BJ (cell line): ENCODE data around the gene LRP8. TPM values are rescaled to one million over a fixed set of nuclear protein-coding genes. Genes with fewer than 3 reads are reported as not detected.

Experiments
- CTCF ChIA-PET: fragments of 350-600 bp; formaldehyde crosslinking; extraction: SDS; loops from one replicate; lab custom pipeline; 2021; ENCODE audit warnings: antibody characterized with exemption, inconsistent platforms; lab: Yijun Ruan, JAX
- POLR2A ChIA-PET: fragments of 300-600 bp; sonication (Branson Sonifier 250); formaldehyde crosslinking; extraction: SDS; loops from one replicate; lab custom pipeline; 2021; ENCODE audit warnings: antibody characterized with exemption; lab: Charles Lee
- DNase-seq: peaks from one replicate; pipeline ENCODE4 v3.0.0-alpha.2; 2011; ENCODE audit warnings: low read depth
- H3K27me3 ChIP-seq: 2 replicates; pipeline ENCODE4 v1.6.0; 2011; ENCODE audit warnings: low read length; ENCODE audit not compliant: control insufficient read depth, insufficient read depth
- H3K36me3 ChIP-seq: 2 replicates; pipeline ENCODE4 v1.5.1; 2011; ENCODE audit warnings: low read length; ENCODE audit not compliant: control insufficient read depth, insufficient read depth
- H3K4me3 ChIP-seq: 2 replicates; pipeline ENCODE4 v1.5.1; 2011; ENCODE audit warnings: low read depth, mild to moderate bottlenecking, control low read depth, low read length
- CTCF ChIP-seq: IDR thresholded peaks from 2 replicates; pipeline ENCODE4 v1.5.1; 2011; ENCODE audit warnings: low read depth, mild to moderate bottlenecking, control low read depth, inconsistent platforms, low read length, moderate library complexity; ENCODE audit not compliant: insufficient read depth
- polyA plus RNA-seq: library from polyadenylated mRNA; depleted of rRNA; stranded (reverse); fragments of >200 nt; gene quantifications from 2 replicates; pipeline ENCODE4 v1.2.3, GENCODE V29; 2011

LRP8 gene
- polyA plus RNA-seq, 1 experiment = 18.2 TPM

GRCh38 chr1:53369761-53370160 lies 41.9 kb upstream of the LRP8 start:
- Histone ChIP-seq H3K27me3 (peaks cover 9% of the 10 kb centered on the region; the same call in 1 of the 2 replicates), H3K36me3 (no peaks in the 10 kb centered on the region), H3K4me3 (no peak overlapping the region)
- CTCF ChIA-PET = interaction anchor here (1.1 kb wide), 1 partner anchor 92 kb away, joined by 5 read pairs; no protein-coding TSS in a partner anchor
- POLR2A ChIA-PET = no interaction called here
- no peak for DNase-seq
- TF ChIP-seq CTCF = no peak

- CTCF ChIA-PET = interaction anchor here (1.1 kb wide), 1 partner anchor 91 kb away, joined by 5 read pairs; no protein-coding TSS in a partner anchor
- no peak for TF ChIP-seq CTCF
- DNase-seq = no peak
- POLR2A ChIA-PET = no interaction called here
- no peaks in the 10 kb centered on the region for H3K36me3 ChIP-seq
- H3K4me3 ChIP-seq = no peak overlapping the region
- H3K27me3 ChIP-seq = peaks cover 9% of the 10 kb centered on the region; the same call in 1 of the 2 replicates
Observed at GRCh38 chr1:53369034-53369750, 41.3 kb upstream of the LRP8 start.

GRCh38 chr1:53368314-53369033 lies 40.6 kb upstream of the LRP8 start:
- no peak for DNase-seq
- no peak for TF ChIP-seq CTCF
- ChIA-PET CTCF (interaction anchor here (1.1 to 1.6 kb wide), 2 partner anchors 48 to 91 kb away, joined by 4 to 5 read pairs; no protein-coding TSS in a partner anchor), POLR2A (no interaction called here)
- Histone ChIP-seq H3K4me3 (no peak overlapping the region), H3K27me3 (peaks cover 9% of the 10 kb centered on the region; the same call in 1 of the 2 replicates), H3K36me3 (no peaks in the 10 kb centered on the region)

DNA sequence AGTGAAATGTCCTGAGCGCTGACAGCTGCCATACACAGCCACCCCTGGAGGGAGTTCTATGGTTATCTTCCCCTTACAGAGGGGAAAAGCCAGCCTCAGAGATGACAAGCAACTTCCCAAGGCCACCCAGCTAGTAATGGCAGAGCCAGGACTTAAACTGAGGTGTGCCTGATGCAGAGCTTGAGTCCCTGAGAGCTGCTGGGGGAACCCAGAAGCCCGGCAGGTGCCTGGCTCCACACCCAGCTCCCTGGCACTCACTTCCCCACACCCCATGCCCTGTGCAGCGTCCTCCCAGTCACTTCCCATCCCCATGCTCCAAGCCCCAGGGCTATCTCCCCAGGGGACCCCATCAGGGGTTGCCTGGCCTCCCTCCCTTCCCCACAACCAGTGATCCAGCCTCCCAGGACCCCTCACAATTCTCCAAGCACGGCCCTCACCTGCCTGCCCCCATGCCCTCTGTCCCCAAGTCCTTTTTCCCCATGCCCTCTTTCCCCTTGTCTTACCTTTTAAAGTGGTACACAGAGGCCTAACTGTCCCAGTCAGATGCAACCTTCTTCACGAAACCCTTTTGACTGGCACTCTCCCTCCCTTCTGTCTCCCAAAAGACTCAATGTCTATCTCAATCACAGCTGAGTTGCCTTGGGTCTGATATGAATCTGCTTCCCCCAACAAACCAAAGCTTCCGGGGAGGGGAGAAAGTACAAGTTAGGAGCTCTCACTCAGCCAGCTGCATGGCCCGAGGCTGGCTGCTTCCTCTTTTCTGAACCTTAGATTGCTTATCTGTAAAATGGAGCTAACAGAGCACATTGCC lies 39.8 kb upstream of the LRP8 start:
- TF ChIP-seq CTCF = no peak
- Histone ChIP-seq H3K4me3 (no peak overlapping the region), H3K27me3 (peaks cover 13% of the 10 kb centered on the region), H3K36me3 (no peaks in the 10 kb centered on the region)
- no peak for DNase-seq
- ChIA-PET POLR2A (interaction anchor here (0.6 kb wide), 1 partner anchor 9 kb away, joined by 3 read pairs; no protein-coding TSS in a partner anchor), CTCF (interaction anchor here (1.6 kb wide), 1 partner anchor 47 kb away, joined by 4 read pairs; no protein-coding TSS in a partner anchor)
